Measurements from ENCODE around the gene B9D1. TPM values are rescaled to one million over a fixed set of nuclear protein-coding genes. Genes with fewer than 3 reads are reported as not detected.

Gene B9D1
- total and polyA plus RNA-seq, 2 experiments from 2014 or later, result 35.2 to 63.5 TPM

DNA sequence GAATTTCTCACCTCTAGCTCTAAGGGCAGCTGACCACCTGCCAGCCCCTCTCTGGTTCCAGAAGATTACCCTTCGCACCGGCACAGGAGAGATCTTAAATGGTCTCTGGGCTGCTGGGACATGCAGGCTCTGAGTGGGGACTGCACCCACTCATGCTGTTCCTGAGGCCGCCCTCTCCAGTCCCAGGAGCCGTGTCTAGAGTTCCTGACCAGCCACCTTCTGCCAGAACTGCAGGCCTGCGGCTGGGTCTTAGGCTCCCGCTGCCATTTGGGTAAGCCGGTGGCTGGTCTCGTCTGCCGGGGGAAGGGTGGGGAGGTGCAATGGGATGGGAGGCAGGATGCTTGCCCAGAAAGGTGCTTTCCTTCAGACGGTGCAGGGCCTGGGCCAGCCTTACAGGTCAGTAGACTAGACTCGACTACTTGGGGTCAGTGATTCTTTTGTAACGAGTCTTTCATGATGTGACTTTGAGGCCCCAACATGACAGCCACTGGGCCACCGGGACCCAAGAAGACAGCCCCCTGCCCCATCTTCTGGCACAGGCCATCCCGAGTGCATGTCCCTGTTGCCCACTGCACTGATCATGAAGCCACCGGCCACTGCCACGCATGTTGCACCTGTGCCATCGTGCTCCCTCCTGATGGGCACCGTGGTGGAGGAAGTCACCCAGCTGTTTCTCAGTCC is 26.4 kb downstream of the B9D1 start:
- H3K36me3 ChIP-seq (ENCODE audit: insufficient read depth), result no peaks in the 10 kb centered on the region
- Mint-ChIP-seq H3K27me3 (ENCODE audit: insufficient read depth, low read depth, poor library complexity) (peaks cover 25% of the 10 kb centered on the region), H3K27ac (no peak overlapping the region), H3K9me3 (no peaks in the 10 kb centered on the region), H3K4me3 (no peak overlapping the region), H3K4me1 (peaks cover 43% of the 10 kb centered on the region), H3K36me3 (ENCODE audit: low read depth) (no peaks in the 10 kb centered on the region; the same call in 2 of the 3 replicates)
- H3K9me2 ChIP-seq (ENCODE audit: insufficient read depth), result no peaks in the 10 kb centered on the region
- H3K4me3 ChIP-seq, result no peak overlapping the region
- no peaks in the 10 kb centered on the region for H3K79me2 ChIP-seq (replicated peaks; ENCODE audit: insufficient read depth)
- H3K27ac ChIP-seq (ENCODE audit: low read depth), result no peak overlapping the region
- H4K20me1 ChIP-seq (replicated peaks; ENCODE audit: insufficient read depth), result no peaks in the 10 kb centered on the region
- no peaks in the 10 kb centered on the region for H3K27me3 ChIP-seq (ENCODE audit: insufficient read depth)
- no peak overlapping the region for H2AFZ ChIP-seq
- DNase-seq (ENCODE audit: low spot score) (no peak), ATAC-seq (no peak)
- no peak for TF ChIP-seq ZNF114 (CRISPR knock-in tag; IDR thresholded peaks at IDR 0.05)
- no peak for TF ChIP-seq EZH2 (IDR thresholded peaks at IDR 0.05; ENCODE audit: low read depth, unreplicated experiment)
- no peak for TF ChIP-seq STAT1 (IDR thresholded peaks at IDR 0.05; ENCODE audit: unreplicated experiment)
- TF ChIP-seq, protein P1, sequence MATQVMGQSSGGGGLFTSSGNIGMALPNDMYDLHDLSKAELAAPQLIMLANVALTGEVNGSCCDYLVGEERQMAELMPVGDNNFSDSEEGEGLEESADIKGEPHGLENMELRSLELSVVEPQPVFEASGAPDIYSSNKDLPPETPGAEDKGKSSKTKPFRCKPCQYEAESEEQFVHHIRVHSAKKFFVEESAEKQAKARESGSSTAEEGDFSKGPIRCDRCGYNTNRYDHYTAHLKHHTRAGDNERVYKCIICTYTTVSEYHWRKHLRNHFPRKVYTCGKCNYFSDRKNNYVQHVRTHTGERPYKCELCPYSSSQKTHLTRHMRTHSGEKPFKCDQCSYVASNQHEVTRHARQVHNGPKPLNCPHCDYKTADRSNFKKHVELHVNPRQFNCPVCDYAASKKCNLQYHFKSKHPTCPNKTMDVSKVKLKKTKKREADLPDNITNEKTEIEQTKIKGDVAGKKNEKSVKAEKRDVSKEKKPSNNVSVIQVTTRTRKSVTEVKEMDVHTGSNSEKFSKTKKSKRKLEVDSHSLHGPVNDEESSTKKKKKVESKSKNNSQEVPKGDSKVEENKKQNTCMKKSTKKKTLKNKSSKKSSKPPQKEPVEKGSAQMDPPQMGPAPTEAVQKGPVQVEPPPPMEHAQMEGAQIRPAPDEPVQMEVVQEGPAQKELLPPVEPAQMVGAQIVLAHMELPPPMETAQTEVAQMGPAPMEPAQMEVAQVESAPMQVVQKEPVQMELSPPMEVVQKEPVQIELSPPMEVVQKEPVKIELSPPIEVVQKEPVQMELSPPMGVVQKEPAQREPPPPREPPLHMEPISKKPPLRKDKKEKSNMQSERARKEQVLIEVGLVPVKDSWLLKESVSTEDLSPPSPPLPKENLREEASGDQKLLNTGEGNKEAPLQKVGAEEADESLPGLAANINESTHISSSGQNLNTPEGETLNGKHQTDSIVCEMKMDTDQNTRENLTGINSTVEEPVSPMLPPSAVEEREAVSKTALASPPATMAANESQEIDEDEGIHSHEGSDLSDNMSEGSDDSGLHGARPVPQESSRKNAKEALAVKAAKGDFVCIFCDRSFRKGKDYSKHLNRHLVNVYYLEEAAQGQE (IDR thresholded peaks at IDR 0.05; ENCODE audit: unreplicated experiment), result no peak
- no peak for TF ChIP-seq POLR2AphosphoS5 (IDR thresholded peaks at IDR 0.05; ENCODE audit: low read depth)
- no peak for TF ChIP-seq JUNB (IDR thresholded peaks at IDR 0.05; ENCODE audit: unreplicated experiment)
- TF ChIP-seq EZH2phosphoT487 (IDR thresholded peaks at IDR 0.05; ENCODE audit: unreplicated experiment), result no peak
- no peak for TF ChIP-seq CTCF (conservative IDR thresholded peaks at IDR 0.05; ENCODE audit: low read depth in 2 of 2)
- TF ChIP-seq CREB1 (CRISPR knock-in tag; IDR thresholded peaks at IDR 0.05; ENCODE audit: low read depth), result no peak
- no peak for TF ChIP-seq NANOG (IDR thresholded peaks at IDR 0.05; ENCODE audit: borderline replicate concordance)
- H3F3A ChIP-seq (replicated peaks; ENCODE audit: low read depth), result no peaks in the 10 kb centered on the region; the same call in none of the 2 replicates
- H3K4me1 ChIP-seq (ENCODE audit: insufficient read depth), result peaks cover 20% of the 10 kb centered on the region
- no peak overlapping the region for H3K4me2 ChIP-seq

DNA sequence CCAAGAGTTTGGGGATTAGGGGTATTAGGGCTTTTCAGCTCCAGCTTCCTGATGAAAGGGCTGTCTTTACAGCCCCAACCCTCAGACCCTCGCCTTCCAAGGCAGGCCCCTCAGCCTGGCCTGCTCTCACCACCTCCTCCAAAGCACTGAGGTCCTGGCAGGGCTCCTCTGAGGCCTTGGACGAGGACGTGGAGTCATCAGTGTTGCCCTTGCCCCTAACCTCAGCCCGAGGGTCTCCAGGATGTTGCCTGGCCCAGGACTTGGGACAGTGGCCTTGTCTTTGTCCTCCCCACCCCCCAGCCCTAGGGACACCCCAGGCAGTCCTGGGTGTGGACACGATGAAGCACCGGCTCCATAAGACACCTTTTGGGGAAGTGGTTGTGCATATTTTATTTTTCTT is 28.2 kb downstream of the B9D1 start:
- Mint-ChIP-seq H3K27ac (no peak overlapping the region), H3K36me3 (ENCODE audit: low read depth) (no peaks in the 10 kb centered on the region), H3K4me1 (peaks cover 35% of the 10 kb centered on the region), H3K27me3 (ENCODE audit: insufficient read depth, low read depth, poor library complexity) (peaks cover 23% of the 10 kb centered on the region), H3K4me3 (no peak overlapping the region), H3K9me3 (no peaks in the 10 kb centered on the region)
- no peaks in the 10 kb centered on the region for H3K79me2 ChIP-seq (replicated peaks; ENCODE audit: insufficient read depth)
- H3K36me3 ChIP-seq (ENCODE audit: insufficient read depth), result no peaks in the 10 kb centered on the region
- no peaks in the 10 kb centered on the region for H3K9me2 ChIP-seq (ENCODE audit: insufficient read depth)
- no peaks in the 10 kb centered on the region for H3K27me3 ChIP-seq (ENCODE audit: insufficient read depth)
- DNase-seq (ENCODE audit: low spot score) (no peak), ATAC-seq (no peak)
- no peaks in the 10 kb centered on the region; the same call in 1 of the 2 replicates for H4K20me1 ChIP-seq (replicated peaks; ENCODE audit: insufficient read depth)
- no peak overlapping the region for H2AFZ ChIP-seq
- H3K4me3 ChIP-seq, result no peak overlapping the region
- peaks cover 16% of the 10 kb centered on the region for H3K4me1 ChIP-seq (ENCODE audit: insufficient read depth)
- no peak overlapping the region for H3K4me2 ChIP-seq
- no peaks in the 10 kb centered on the region; the same call in none of the 2 replicates for H3F3A ChIP-seq (replicated peaks; ENCODE audit: low read depth)
- H3K27ac ChIP-seq (ENCODE audit: low read depth), result no peak overlapping the region
- TF ChIP-seq ZNF331 (CRISPR knock-in tag; IDR thresholded peaks at IDR 0.05; ENCODE audit: low read depth), result no peak
